HUES6 (cell line): ENCODE measurements around the gene TIA1.
A peak's percentile ranks its signal among the peaks of the same experiment; 100 is the strongest.
"Not testable (repeated sequence)": the region's sequence is repeated elsewhere in the genome, so short reads cannot be mapped to it uniquely, and the experiment has no call there.

Experiments
- H3K27ac ChIP-seq: 2 replicates; pipeline ENCODE4 v1.7.0; 2013; ENCODE audit warnings: low read depth, mild to moderate bottlenecking, low read length, inconsistent platforms
- H3K27me3 ChIP-seq: 2 replicates; pipeline ENCODE4 v1.6.1; 2013; ENCODE audit warnings: low read length; ENCODE audit not compliant: control insufficient read depth, insufficient read depth
- H3K36me3 ChIP-seq: 2 replicates; pipeline ENCODE4 v1.6.1; 2013; ENCODE audit warnings: low read length; ENCODE audit not compliant: control insufficient read depth, insufficient read depth
- H3K4me1 ChIP-seq: 2 replicates; pipeline ENCODE4 v1.6.1; 2013; ENCODE audit warnings: low read length; ENCODE audit not compliant: control insufficient read depth, insufficient read depth
- H3K4me3 ChIP-seq: 2 replicates; pipeline ENCODE4 v1.5.1; 2013; ENCODE audit warnings: low read depth, low read length
- H3K9ac ChIP-seq: one replicate; pipeline ENCODE4 v1.6.1; 2013; ENCODE audit warnings: mild to moderate bottlenecking, low read length
- H3K9me3 ChIP-seq: 2 replicates; pipeline ENCODE4 v1.6.1; 2013; ENCODE audit warnings: low read depth, low read length; ENCODE audit not compliant: control insufficient read depth, insufficient read depth

The TIA1 gene, protein sequence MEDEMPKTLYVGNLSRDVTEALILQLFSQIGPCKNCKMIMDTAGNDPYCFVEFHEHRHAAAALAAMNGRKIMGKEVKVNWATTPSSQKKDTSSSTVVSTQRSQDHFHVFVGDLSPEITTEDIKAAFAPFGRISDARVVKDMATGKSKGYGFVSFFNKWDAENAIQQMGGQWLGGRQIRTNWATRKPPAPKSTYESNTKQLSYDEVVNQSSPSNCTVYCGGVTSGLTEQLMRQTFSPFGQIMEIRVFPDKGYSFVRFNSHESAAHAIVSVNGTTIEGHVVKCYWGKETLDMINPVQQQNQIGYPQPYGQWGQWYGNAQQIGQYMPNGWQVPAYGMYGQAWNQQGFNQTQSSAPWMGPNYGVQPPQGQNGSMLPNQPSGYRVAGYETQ

DNA sequence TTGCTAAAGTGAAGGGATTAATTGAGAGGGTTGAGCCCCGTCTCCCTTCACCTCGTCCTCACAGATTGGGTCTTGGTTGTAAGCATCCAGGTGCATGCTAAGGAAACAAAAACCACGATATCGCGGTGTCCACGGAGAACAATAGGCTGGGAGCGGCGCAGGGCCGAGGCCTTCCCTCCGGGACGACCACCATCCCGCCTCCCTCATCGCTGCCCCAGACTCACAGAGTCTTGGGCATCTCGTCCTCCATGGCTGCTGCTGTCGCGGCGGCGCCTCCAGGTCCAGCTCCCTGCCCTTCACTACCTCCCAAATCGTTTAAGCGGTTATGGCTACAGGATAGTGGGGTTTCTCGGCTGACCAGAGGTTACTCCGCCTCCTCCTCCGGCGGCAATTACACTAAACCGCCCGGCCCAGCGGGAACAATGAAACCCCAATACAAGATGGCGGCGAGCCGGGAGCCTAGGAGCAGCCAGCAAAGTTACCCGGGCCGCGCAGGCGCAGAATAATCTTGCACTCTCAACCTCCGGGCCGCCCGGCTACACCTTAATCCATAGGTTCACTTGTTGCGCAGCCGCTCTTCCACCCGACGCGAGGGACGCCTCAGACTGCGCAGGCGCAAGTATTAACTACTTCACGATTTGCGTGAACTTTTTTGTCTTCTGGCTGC, at the start of gene TIA1:
Gene TIA1 (minus strand): TSS at position 448 of the 667 bp plus-strand sequence. CDS start 198 bp downstream, at position 250.
- H3K27ac ChIP-seq, result peak within 1 kb of the TSS; percentile 99
- peak within 1 kb of the TSS; percentile 99 for H3K4me3 ChIP-seq
- no peaks in the 10 kb centered on the region for H3K27me3 ChIP-seq
- H3K9me3 ChIP-seq, result no peaks in the 10 kb centered on the region
- H3K4me1 ChIP-seq, result peaks cover 10% of the 10 kb centered on the region
- H3K9ac ChIP-seq, result peak within 1 kb of the TSS; percentile 99
- H3K36me3 ChIP-seq, result peaks cover 13% of the 10 kb centered on the region; the same call in 1 of the 2 replicates

DNA sequence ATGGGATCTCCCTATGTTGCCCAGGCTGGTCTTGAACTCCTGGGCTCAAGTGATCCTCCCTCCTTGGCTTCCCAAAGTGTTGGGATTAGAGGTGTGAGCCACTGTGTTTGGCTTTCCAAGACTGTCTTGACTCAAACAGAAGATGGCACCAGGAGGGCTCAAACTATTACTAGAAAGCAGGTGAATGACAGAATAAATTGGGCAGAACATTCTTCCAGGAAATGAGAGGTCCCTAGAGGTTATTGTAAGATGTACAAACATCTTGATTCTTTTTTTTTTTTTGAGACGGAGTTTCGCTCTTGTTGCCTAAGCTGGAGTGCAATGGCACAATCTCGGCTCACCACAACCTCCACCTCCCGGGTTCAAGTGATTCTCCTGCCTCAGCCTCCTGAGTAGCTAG, 49.4 kb upstream of the TIA1 start:
- not testable (repeated sequence) for H3K27me3 ChIP-seq, H3K4me1 ChIP-seq, H3K9ac ChIP-seq, H3K27ac ChIP-seq, H3K9me3 ChIP-seq, H3K4me3 ChIP-seq
- peaks cover 37% of the 10 kb centered on the region for H3K36me3 ChIP-seq

DNA sequence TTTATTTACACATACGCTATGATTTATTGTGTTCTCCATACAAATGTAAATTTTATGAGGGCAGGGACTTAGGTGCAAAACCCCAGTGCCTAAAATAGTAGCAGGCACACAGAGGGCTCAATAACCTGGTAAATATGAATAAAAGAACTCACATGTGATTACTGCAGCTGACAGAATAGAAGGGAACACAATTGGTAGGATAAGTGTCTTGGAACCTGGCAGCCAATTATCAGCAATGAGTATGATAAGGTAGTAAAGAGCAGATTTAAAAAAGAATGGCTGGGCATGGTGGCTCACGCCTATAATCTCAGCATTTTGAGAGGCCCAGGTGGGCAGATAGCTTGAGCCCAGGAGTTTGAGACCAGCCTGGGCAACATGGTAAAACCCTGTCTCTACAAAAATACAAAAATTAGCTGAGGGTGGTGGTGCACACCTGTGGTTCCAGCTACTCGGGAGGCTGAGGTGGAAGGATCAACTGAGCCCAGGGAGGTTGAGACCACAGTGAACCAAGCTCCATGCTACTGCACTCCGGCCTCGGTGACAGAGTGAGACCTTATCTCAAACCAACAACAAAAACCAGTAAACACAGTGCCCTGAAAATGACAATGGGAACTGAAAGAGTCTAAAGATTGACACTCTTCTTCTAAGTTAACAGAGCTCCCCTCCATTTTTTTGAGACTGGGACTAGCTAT, 35.2 kb upstream of the TIA1 start:
- Histone ChIP-seq H3K36me3 (peaks cover 83% of the 10 kb centered on the region), H3K9me3 (no peaks in the 10 kb centered on the region), H3K4me3 (no peak overlapping the region), H3K9ac (no peak overlapping the region), H3K27me3 (no peaks in the 10 kb centered on the region), H3K4me1 (no peaks in the 10 kb centered on the region), H3K27ac (no peak overlapping the region)

DNA sequence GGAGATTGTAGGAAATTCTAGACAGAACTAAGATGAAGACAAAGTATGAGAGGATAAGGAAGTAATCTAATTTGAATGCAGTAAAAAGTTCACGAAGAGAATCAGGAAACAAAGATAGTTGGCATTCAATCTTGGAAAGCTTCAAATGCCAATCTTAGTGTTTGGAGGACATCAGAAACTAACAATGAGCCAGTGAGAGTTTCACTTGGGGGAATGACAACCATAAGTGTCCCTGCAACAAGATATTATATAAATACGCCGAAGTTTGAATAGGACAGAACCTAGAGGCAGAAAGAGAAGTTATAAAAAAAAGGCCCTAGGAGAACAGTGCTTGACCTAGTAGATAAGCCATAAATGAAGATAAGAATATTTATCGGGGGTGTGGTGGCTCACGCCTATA, 34.0 kb upstream of the TIA1 start:
- peaks cover 79% of the 10 kb centered on the region for H3K36me3 ChIP-seq
- H3K27ac ChIP-seq, result no peak overlapping the region
- no peak overlapping the region for H3K9ac ChIP-seq
- H3K9me3 ChIP-seq, result no peaks in the 10 kb centered on the region
- no peak overlapping the region for H3K4me3 ChIP-seq
- H3K27me3 ChIP-seq, result no peaks in the 10 kb centered on the region
- H3K4me1 ChIP-seq, result no peaks in the 10 kb centered on the region

DNA sequence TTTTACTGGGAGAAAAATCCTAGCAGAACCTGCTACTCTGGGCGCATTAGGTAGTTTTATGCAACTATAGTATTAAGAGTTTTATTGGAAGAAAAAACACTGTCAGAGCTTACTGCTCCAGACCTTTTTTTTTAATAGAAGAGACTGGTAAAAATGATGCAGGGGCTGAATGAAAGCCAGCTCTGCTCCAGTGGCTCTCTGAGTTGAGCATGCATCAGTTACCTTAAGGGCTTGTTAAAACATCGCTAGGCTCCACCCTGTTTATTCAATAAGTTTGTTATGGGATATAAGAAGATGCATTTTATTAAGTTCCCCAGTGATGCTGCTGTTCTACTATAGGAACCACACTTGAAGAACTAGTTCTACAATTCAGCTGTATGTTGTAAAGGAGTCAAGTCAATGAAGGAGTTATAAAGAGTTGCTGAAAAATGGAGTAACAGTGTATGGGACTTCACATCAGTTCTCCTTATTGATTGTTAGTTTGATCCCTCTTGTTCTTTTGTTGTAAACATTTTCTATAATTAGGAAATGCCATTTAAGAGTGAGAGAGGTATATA, 31.9 kb upstream of the TIA1 start:
- peaks cover 73% of the 10 kb centered on the region for H3K36me3 ChIP-seq
- no peaks in the 10 kb centered on the region for H3K9me3 ChIP-seq
- H3K4me1 ChIP-seq, result no peaks in the 10 kb centered on the region
- no peak overlapping the region for H3K27ac ChIP-seq
- no peaks in the 10 kb centered on the region for H3K27me3 ChIP-seq
- no peak overlapping the region for H3K9ac ChIP-seq
- no peak overlapping the region for H3K4me3 ChIP-seq

DNA sequence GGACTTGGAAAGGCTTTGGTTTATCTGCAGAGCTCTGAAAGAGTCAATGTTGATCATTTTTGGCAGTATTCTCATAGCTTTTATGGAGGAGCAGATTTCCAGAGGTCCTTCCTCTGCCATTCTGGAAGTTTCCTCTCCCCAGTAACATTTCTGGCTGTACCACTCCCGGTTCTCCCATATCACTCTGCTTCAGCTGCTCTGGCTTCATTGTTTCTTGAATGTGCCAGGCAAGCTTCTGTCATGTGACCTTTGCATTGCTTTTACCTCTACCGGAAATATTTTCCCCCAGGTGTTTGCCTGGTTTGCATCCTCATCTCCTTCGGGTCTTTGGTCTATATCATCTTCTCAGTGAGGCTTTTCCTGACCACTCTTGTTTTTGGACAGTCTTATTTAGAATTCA, 21.9 kb upstream of the TIA1 start:
- no peak overlapping the region for H3K4me3 ChIP-seq
- no peak overlapping the region for H3K9ac ChIP-seq
- H3K27me3 ChIP-seq, result no peaks in the 10 kb centered on the region
- H3K9me3 ChIP-seq, result peaks cover 8% of the 10 kb centered on the region
- H3K4me1 ChIP-seq, result no peaks in the 10 kb centered on the region
- H3K27ac ChIP-seq, result no peak overlapping the region
- peaks cover 36% of the 10 kb centered on the region for H3K36me3 ChIP-seq

DNA sequence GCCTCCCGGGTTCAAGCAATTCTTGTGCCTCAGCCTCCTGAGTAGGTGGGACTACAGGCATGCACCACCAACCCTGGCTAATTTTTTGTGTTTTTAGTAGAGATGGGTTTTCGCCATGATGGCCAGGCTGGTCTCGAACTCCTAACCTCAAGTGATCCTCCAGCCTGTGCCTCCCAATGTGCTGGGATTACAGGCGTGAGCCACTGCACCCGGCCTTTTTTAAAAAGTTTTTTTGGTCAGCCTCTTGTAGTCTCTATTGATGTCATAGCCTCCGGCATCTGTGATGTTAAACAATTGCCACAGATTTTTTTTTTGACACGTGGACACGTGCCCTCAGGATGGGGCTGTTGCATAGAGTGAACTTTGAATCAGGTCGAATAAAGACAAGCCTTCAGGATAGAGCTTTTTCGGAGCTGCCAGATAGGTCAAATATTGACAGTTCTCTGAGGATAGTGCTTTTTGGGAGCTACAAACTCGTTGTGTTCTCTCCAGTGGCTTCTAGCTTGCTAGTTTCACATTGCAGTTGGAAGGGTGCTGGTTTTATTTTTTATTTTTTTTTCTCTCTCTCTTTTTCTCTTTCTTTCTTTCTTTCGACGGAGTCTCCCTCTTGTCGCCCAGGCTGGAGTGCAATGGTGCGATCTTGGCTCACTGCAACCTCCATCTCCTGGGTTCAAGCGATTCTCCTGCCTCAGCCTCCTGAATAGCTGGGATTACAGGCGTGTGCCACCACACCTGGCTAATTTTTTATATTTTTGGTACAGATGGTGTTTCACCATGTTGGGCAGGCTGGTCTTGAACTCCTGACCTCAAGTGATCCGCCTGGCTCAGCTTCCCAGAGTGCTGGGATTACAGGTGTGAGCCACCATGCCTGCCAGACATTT, 21.2 kb upstream of the TIA1 start:
- H3K27me3 ChIP-seq, H3K4me1 ChIP-seq, H3K27ac ChIP-seq, H3K4me3 ChIP-seq, H3K9ac ChIP-seq, H3K9me3 ChIP-seq: not testable (repeated sequence)
- peaks cover 36% of the 10 kb centered on the region for H3K36me3 ChIP-seq

DNA sequence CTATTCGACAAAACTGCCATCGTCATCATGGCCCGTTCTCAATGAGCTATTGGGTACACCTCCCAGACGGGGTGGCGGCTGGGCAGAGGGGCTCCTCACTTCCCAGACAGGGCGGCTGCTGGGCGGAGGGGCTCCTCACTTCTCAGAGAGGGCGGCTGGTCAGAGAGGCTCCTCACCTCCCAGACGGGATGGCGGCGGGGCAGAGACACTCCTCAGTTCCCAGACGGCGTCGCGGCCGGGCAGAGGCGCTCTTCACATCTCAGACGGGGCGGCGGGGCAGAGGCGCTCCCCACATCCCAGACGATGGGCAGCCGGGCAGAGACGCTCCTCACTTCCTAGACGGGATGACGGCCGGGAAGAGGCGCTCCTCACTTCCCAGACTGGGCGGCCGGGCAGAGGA, 18.5 kb upstream of the TIA1 start:
- not testable (repeated sequence) for H3K27ac ChIP-seq, H3K9me3 ChIP-seq, H3K9ac ChIP-seq, H3K27me3 ChIP-seq, H3K4me3 ChIP-seq, H3K4me1 ChIP-seq
- H3K36me3 ChIP-seq, result peaks cover 49% of the 10 kb centered on the region

DNA sequence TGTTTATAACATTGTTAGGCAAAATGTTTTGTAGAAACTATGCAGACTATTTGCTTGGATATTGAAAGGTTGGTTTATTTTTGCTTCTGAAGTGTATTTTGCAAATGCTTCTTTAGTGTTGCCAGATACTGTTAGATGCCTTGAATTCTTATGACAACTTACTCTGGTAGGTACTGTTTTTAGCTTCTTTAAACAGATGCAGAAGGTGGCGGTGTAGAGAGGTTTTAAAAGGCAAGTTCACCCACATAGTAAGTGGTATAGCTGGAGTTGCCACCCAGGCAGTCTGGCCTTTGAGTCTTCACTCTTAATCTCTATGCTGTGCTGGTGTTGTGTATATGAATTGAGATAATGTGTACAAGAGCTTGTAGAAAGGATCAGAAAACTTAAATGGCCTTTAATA, 13.1 kb upstream of the TIA1 start:
- H3K36me3 ChIP-seq, result peaks cover 49% of the 10 kb centered on the region
- no peak overlapping the region for H3K4me3 ChIP-seq
- H3K9me3 ChIP-seq, result peaks cover 8% of the 10 kb centered on the region
- H3K4me1 ChIP-seq, result peaks cover 10% of the 10 kb centered on the region
- no peak overlapping the region for H3K27ac ChIP-seq
- H3K9ac ChIP-seq, result no peak overlapping the region
- no peaks in the 10 kb centered on the region for H3K27me3 ChIP-seq

DNA sequence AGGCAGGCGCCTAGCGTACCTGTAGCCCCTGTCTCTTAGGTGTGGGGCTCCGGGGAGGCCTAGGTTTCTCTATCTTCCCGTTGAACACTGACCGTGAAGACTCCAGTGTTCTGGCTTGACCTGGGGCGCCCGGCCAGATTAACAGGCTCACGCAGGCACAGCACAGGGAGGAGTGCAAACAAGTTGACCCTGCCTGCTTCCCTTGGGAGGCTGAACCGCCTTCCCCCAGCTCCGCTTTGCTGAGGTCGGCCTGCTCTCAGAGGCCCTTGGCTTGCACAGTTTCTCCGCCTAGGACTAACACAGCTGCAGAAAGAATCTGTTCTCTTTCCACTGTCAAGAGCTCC, 10.1 kb upstream of the TIA1 start:
- peaks cover 30% of the 10 kb centered on the region for H3K36me3 ChIP-seq
- H3K27ac ChIP-seq, result no peak overlapping the region; the same call in 1 of the 2 replicates

More for the DNA sequence above, 10.1 kb upstream of the TIA1 start:
- H3K27me3 ChIP-seq, result no peaks in the 10 kb centered on the region
- H3K4me1 ChIP-seq, result peaks cover 10% of the 10 kb centered on the region
- H3K4me3 ChIP-seq, result peak overlapping the region; percentile 86
- H3K9ac ChIP-seq, result peak overlapping the region; percentile 62
- H3K9me3 ChIP-seq, result no peaks in the 10 kb centered on the region
